GM04503 (cell line): ENCODE data around the gene SLC12A2.
A peak's percentile ranks its signal among the peaks of the same experiment; 100 is the strongest.

Source experiments
- DNase-seq: peaks from one replicate; pipeline ENCODE4 v3.0.0-alpha.2; 2012; ENCODE audit warnings: low read depth

Gene SLC12A2

GRCh38 chr5:128225245-128226030, 141.9 kb downstream of the SLC12A2 start:
- no peak for DNase-seq

- peak; percentile 14 for DNase-seq
Observed at GRCh38 chr5:128228008-128228407, 144.4 kb downstream of the SLC12A2 start.

GRCh38 chr5:128228521-128228920, 145.0 kb downstream of the SLC12A2 start:
- DNase-seq: no peak

GRCh38 chr5:128234928-128235641, 151.5 kb downstream of the SLC12A2 start:
- DNase-seq: no peak

GRCh38 chr5:128236334-128236733, 152.8 kb downstream of the SLC12A2 start:
- no peak for DNase-seq

GRCh38 chr5:128237000-128237399, 153.4 kb downstream of the SLC12A2 start:
- no peak for DNase-seq

GRCh38 chr5:128237546-128237945, 154.0 kb downstream of the SLC12A2 start:
- DNase-seq: no peak
